ENCODE data around the gene CDCA3.
A peak's percentile ranks its signal among the peaks of the same experiment; 100 is the strongest.

The CDCA3 gene

GRCh38 chr12:6833189-6833890 lies 17.7 kb downstream of the CDCA3 start:
- no peak for DNase-seq

- DNase-seq: no peak
These were observed 19.0 kb downstream of the CDCA3 start for GRCh38 chr12:6832125-6832524.

GRCh38 chr12:6831450-6831995 lies 19.6 kb downstream of the CDCA3 start:
- DNase-seq: no peak

GRCh38 chr12:6830999-6831398 lies 20.1 kb downstream of the CDCA3 start:
- DNase-seq: no peak

- no peak for DNase-seq
These were observed 20.7 kb downstream of the CDCA3 start for GRCh38 chr12:6830286-6830890.

GRCh38 chr12:6829536-6830220 lies 21.4 kb downstream of the CDCA3 start:
- DNase-seq: peak in 5 of 51 donors; percentile 24 to 69 (median 61)

GRCh38 chr12:6828781-6829535 lies 22.1 kb downstream of the CDCA3 start:
- peak in 22 of 51 donors; percentile 8 to 69 (median 40) for DNase-seq

GRCh38 chr12:6827982-6828780 lies 22.9 kb downstream of the CDCA3 start, which contains the start of gene P3H3:
Gene P3H3, plus strand, starts transcription at chr12:6828407. Its CDS starts 34 bp downstream, at chr12:6828441.
- peak in 16 of 51 donors; percentile 14 to 46 (median 26) for DNase-seq

- peak in 36 of 51 donors; percentile 20 to 82 (median 62) for DNase-seq
These were observed 23.6 kb downstream of the CDCA3 start for GRCh38 chr12:6827437-6827911.

GRCh38 chr12:6826734-6827436 lies 24.2 kb downstream of the CDCA3 start:
- no peak for DNase-seq

- no peak for DNase-seq
These were observed 24.9 kb downstream of the CDCA3 start for GRCh38 chr12:6826125-6826733.

GRCh38 chr12:6825398-6826124 lies 25.5 kb downstream of the CDCA3 start:
- peak in 48 of 51 donors; percentile 27 to 87 (median 70) for DNase-seq

- peak in 2 of 51 donors; percentile 51 to 65 for DNase-seq
These were observed 26.1 kb downstream of the CDCA3 start for GRCh38 chr12:6824901-6825381.

GRCh38 chr12:6824085-6824775 lies 26.9 kb downstream of the CDCA3 start:
- peak in 3 of 51 donors; percentile 13 to 31 (median 18) for DNase-seq

GRCh38 chr12:6823182-6824084 lies 27.7 kb downstream of the CDCA3 start:
- DNase-seq: no peak

GRCh38 chr12:6822426-6823135 lies 28.5 kb downstream of the CDCA3 start:
- peak in 1 of 51 donors; percentile 19 for DNase-seq

Measured in hypothalamus (tissue), 51 donors.